Astrocyte (in vitro differentiated cells and primary cell): ENCODE measurements around the gene BMP4.

Source experiments
- CTCF ChIP-seq: IDR thresholded peaks from 2 replicates; pipeline ENCODE4 v1.5.1; 2011; ENCODE audit warnings: low read depth, mild to moderate bottlenecking, inconsistent platforms, low read length, moderate library complexity; ENCODE audit not compliant: insufficient read depth
- EZH2 ChIP-seq: IDR thresholded peaks from 2 replicates; pipeline ENCODE4 v1.6.1; 2012; ENCODE audit warnings: mild to moderate bottlenecking, low read length, inconsistent platforms; ENCODE audit not compliant: insufficient read depth

DNA sequence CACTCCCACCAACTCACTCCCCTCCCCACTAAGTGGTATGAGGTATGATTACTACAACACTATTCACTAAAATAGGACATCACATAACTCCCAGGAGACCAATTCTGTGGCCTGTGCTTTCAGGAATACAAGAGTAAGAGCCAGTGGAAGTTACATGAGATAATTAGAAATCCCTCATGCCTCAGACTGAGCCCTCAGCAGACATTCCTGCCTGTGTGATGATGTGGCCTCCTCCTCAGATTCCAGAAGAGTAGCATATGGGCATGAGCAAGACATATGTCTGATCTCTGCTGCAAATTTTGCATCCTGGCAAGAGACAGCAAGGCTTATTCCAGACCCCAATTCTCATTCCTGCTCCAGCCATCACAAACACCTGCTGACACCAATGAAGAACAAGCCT lies 46.0 kb upstream of the BMP4 start:
- TF ChIP-seq CTCF = no peak
- no peak for TF ChIP-seq EZH2
